Suprapubic skin (tissue), 4 donors: Measurements from ENCODE around the gene SPRED2.

Source experiments
- CTCF ChIP-seq, 2 donors: fragments of 200-600 bp in 1 of 2; fragments of 450-650 bp in 1 of 2; sonication (generic) in 1 of 2; IDR thresholded peaks; one replicate each; pipeline ENCODE4 v1.5.1; 2016 to 2019; ENCODE audit warnings: antibody characterized with exemption in 2 of 2, mild to moderate bottlenecking in 1 of 2, moderate library complexity in 1 of 2
- EP300 ChIP-seq: sonication (generic); formaldehyde crosslinking; IDR thresholded peaks from one replicate; pipeline ENCODE4 v1.6.1; 2017; ENCODE audit warnings: antibody characterized with exemption
- POLR2A ChIP-seq, 2 donors: fragments of 450-650 bp; IDR thresholded peaks; one replicate each; pipeline ENCODE4 v1.6.1; 2017; ENCODE audit warnings: antibody characterized with exemption in 2 of 2, mild to moderate bottlenecking in 2 of 2, moderate library complexity in 2 of 2
- POLR2AphosphoS5 ChIP-seq, 3 donors: sonication (generic); formaldehyde crosslinking; IDR thresholded peaks; one replicate each; pipeline ENCODE4 v1.6.1; 2017; ENCODE audit warnings: antibody characterized with exemption in 3 of 3

DNA sequence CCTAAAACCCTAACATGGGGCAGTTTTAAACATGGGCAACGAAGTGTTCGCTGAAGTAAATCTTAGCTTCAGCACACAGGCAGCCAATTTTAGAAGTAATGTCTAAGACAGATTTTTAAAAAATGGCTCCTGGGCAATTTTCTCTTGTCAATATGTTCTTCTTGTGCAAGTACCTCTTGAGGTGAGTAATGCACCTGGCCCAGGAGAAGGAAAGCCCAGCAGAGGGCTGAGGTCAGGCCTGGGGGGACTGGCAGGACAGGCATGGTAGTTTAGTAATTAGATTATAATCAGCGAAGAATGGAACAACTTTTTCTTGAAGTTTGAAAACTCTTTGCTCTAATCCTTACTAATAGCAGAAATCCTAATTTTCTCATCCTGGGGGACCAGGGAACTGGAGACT, 77.6 kb downstream of the SPRED2 start:
- TF ChIP-seq EP300 (no peak), POLR2A (IDR thresholded peaks at IDR 0.05) (no peak), CTCF (IDR thresholded peaks at IDR 0.05) (no peak), POLR2AphosphoS5 (IDR thresholded peaks at IDR 0.05) (no peak)
